SK-N-SH (cell line): ENCODE results near the gene TBX21. TPM values are rescaled to one million over a fixed set of nuclear protein-coding genes. Genes with fewer than 3 reads are reported as not detected.

Experiments
- CTCF ChIA-PET: fragments of 300-600, 350-600 bp; formaldehyde crosslinking; extraction: SDS; loops from one replicate; lab custom pipeline; 2021; lab: Yijun Ruan, JAX
- POLR2A ChIA-PET: fragments of 350-600 bp; sonication (Branson Sonifier 250); formaldehyde crosslinking; extraction: SDS; loops from one replicate; lab custom pipeline; 2020; ENCODE audit warnings: antibody characterized with exemption, inconsistent platforms; lab: Yijun Ruan, JAX
- DNase-seq: peaks from one replicate; pipeline ENCODE4 v3.0.0; 2012
- H2AFZ ChIP-seq: fragments of 200-600 bp; sonication (generic); 2 replicates; pipeline ENCODE4 v1.8.1; 2016; ENCODE audit warnings: antibody characterized with exemption, mild to moderate bottlenecking, low read depth
- H3F3A ChIP-seq: fragments of 200-600 bp; sonication (generic); replicated peaks from 2 replicates; pipeline ENCODE3; 2016; ENCODE audit warnings: antibody characterized with exemption, mild to moderate bottlenecking; ENCODE audit not compliant: insufficient read depth
- H3K27ac ChIP-seq, 2 experiments: fragments of 200-500 bp in 1 of 2; fragments of 200-600 bp in 1 of 2; sonication (Bioruptor generic) in 1 of 2; sonication (generic), shearing (Covaris generic) in 1 of 2; 2 replicates each; pipeline versions ENCODE4 v1.5.1 to v1.6.1; 2014 to 2016; ENCODE audit warnings: low read depth in 2 of 2, inconsistent platforms in 1 of 2, low read length in 1 of 2, mild to moderate bottlenecking in 1 of 2, mixed read lengths in 1 of 2
- H3K27me3 ChIP-seq: fragments of 200-600 bp; sonication (generic), shearing (Covaris generic); 2 replicates; pipeline ENCODE4 v1.6.1; 2016; ENCODE audit warnings: mixed run types; ENCODE audit not compliant: insufficient read depth
- H3K36me3 ChIP-seq, 2 experiments: fragments of 200-500 bp in 1 of 2; fragments of 200-600 bp in 1 of 2; sonication (Bioruptor generic) in 1 of 2; sonication (generic) in 1 of 2; replicated peaks in 1 of 2; 2 replicates each; pipeline versions ENCODE3 to v1.5.1; 2014 to 2016; ENCODE audit warnings: low read length in 1 of 2, mild to moderate bottlenecking in 1 of 2; ENCODE audit not compliant: insufficient read depth in 2 of 2, control insufficient read depth in 1 of 2
- H3K4me1 ChIP-seq, 2 experiments: fragments of 200-500 bp in 1 of 2; fragments of 200-600 bp in 1 of 2; sonication (Bioruptor generic) in 1 of 2; sonication (generic), shearing (Covaris generic) in 1 of 2; 2 replicates each; pipeline versions ENCODE4 v1.5.1 to v1.6.1; 2014 to 2016; ENCODE audit warnings: low read depth in 1 of 2, low read length in 1 of 2, mixed run types in 1 of 2; ENCODE audit not compliant: insufficient read depth in 2 of 2, control insufficient read depth in 1 of 2
- H3K4me2 ChIP-seq: fragments of 200-600 bp; sonication (generic), shearing (Covaris generic); 2 replicates; pipeline ENCODE4 v1.6.1; 2017; ENCODE audit warnings: mixed run types
- H3K4me3 ChIP-seq, 2 experiments: fragments of 200-500 bp in 1 of 2; fragments of 200-600 bp in 1 of 2; sonication (Bioruptor generic) in 1 of 2; sonication (generic), shearing (Covaris generic) in 1 of 2; 2 replicates each; pipeline versions ENCODE4 v1.5.1 to v1.8.1; 2014 to 2016; ENCODE audit warnings: low read depth in 2 of 2, inconsistent platforms in 1 of 2, low read length in 1 of 2, mild to moderate bottlenecking in 1 of 2, mixed read lengths in 1 of 2, moderate library complexity in 1 of 2
- H3K79me2 ChIP-seq: fragments of 200-600 bp; sonication (generic); 2 replicates; pipeline ENCODE4 v1.8.1; 2017; ENCODE audit warnings: mild to moderate bottlenecking; ENCODE audit not compliant: insufficient read depth
- H3K9ac ChIP-seq: fragments of 200-600 bp; sonication (generic); 2 replicates; pipeline ENCODE4 v1.6.1; 2017; ENCODE audit warnings: mixed run types
- H3K9me2 ChIP-seq: fragments of 200-600 bp; sonication (generic); 2 replicates; pipeline ENCODE4 v1.6.1; 2017; ENCODE audit warnings: mixed run types
- H3K9me3 ChIP-seq: fragments of 200-600 bp; sonication (generic); 2 replicates; pipeline ENCODE4 v1.6.1; 2017; ENCODE audit warnings: mixed run types, mild to moderate bottlenecking, moderate library complexity
- H4K20me1 ChIP-seq: fragments of 200-600 bp; sonication (generic); 2 replicates; pipeline ENCODE4 v1.6.1; 2017; ENCODE audit warnings: mild to moderate bottlenecking, mixed run types; ENCODE audit not compliant: insufficient read depth
- CHD2 ChIP-seq: fragments of 150-350 bp; IDR thresholded peaks from 2 replicates; pipeline ENCODE4 v1.6.1; 2018; ENCODE audit warnings: low read length; ENCODE audit not compliant: partially characterized antibody
- CTCF ChIP-seq: fragments of 200-600 bp; sonication (generic); IDR thresholded peaks from 2 replicates; pipeline ENCODE4 v1.6.1; 2017; ENCODE audit warnings: antibody characterized with exemption, mild to moderate bottlenecking, moderate library complexity
- ELF1 ChIP-seq: IDR thresholded peaks from 2 replicates; pipeline ENCODE4 v1.4.0; 2012
- FOXJ3 ChIP-seq: sonication (generic); formaldehyde crosslinking; IDR thresholded peaks from 2 replicates; pipeline ENCODE4 v1.5.1; 2020; ENCODE audit warnings: mild to moderate bottlenecking, missing genetic modification reagents
- JUND ChIP-seq: IDR thresholded peaks from 2 replicates; pipeline ENCODE4 v1.4.0; 2012
- NFIC ChIP-seq: IDR thresholded peaks from 2 replicates; pipeline ENCODE4 v1.4.0; 2012; ENCODE audit warnings: borderline replicate concordance
- POLR2AphosphoS5 ChIP-seq: IDR thresholded peaks from 2 replicates; pipeline ENCODE4 v1.6.1; 2012; ENCODE audit warnings: low read depth, low read length
- RAD21 ChIP-seq: IDR thresholded peaks from 2 replicates; pipeline ENCODE4 v1.6.1; 2012; ENCODE audit warnings: mild to moderate bottlenecking, low read length
- RXRA ChIP-seq: IDR thresholded peaks from 2 replicates; pipeline ENCODE4 v1.4.0; 2012; ENCODE audit warnings: low read depth, mild to moderate bottlenecking, borderline replicate concordance
- ZBTB33 ChIP-seq: IDR thresholded peaks from 2 replicates; pipeline ENCODE4 v1.4.0; 2012; ENCODE audit warnings: low read depth, borderline replicate concordance
- WGBS: methylation state at CpG from one replicate; pipeline ENCODE4 v1.1.6; 2017; ENCODE audit warnings: low lambda C conversion rate; 5-methylcytosine and 5-hydroxymethylcytosine counted together
- polyA plus RNA-seq, 3 experiments: library from polyadenylated mRNA; depleted of rRNA; stranded (reverse); fragments of >200 nt; gene quantifications; 2 replicates each; pipeline ENCODE4 v1.2.3, GENCODE V29; 2012
- TF ChIP-seq, protein P1 (sequence below): fragments of 150-350 bp; IDR thresholded peaks from 2 replicates; pipeline ENCODE4 v1.6.1; 2016; ENCODE audit warnings: mild to moderate bottlenecking, low read depth, low read length

The TBX21 gene, protein sequence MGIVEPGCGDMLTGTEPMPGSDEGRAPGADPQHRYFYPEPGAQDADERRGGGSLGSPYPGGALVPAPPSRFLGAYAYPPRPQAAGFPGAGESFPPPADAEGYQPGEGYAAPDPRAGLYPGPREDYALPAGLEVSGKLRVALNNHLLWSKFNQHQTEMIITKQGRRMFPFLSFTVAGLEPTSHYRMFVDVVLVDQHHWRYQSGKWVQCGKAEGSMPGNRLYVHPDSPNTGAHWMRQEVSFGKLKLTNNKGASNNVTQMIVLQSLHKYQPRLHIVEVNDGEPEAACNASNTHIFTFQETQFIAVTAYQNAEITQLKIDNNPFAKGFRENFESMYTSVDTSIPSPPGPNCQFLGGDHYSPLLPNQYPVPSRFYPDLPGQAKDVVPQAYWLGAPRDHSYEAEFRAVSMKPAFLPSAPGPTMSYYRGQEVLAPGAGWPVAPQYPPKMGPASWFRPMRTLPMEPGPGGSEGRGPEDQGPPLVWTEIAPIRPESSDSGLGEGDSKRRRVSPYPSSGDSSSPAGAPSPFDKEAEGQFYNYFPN
- not detected in 2 replicates for polyA plus RNA-seq (2012; rRNA removed)
- polyA plus RNA-seq (2012; cell fraction: cytosol; rRNA removed) = not detected in 2 replicates
- not detected in 2 replicates for polyA plus RNA-seq (2012; cell fraction: nucleus; rRNA removed)

- ChIA-PET CTCF (interaction anchor here (0.6 to 9.9 kb wide), 18 partner anchors 10 to 108 kb away, joined by 3 to 109 read pairs (median 4); partner anchors contain the start of genes OSBPL7 and SCRN2), POLR2A (interaction anchor here (0.6 to 1.3 kb wide), 3 partner anchors 9 to 98 kb away, joined by 3 read pairs; partner anchors contain the start of genes LRRC46 and MRPL10)
- H3K9me3 ChIP-seq = no peaks in the 10 kb centered on the region
- 0 out of 2 replicates have a peak within 1 kb of the TSS, but pooled peaks have one; percentile 27 for H2AFZ ChIP-seq
- no peaks in the 10 kb centered on the region for H3K36me3 ChIP-seq
- H3K79me2 ChIP-seq = no peaks in the 10 kb centered on the region
- peaks cover 0 to 10% of the 10 kb centered on the region in 2 experiments; a peak in 1 of 4 replicates for H3K4me1 ChIP-seq
- peak within 1 kb of the TSS; percentile 25 to 31; a peak in 3 of 4 replicates for H3K4me3 ChIP-seq
- H3K27ac ChIP-seq = no peak within 1 kb of the TSS
- peak within 1 kb of the TSS; percentile 64; the same call in 1 of the 2 replicates for H3K4me2 ChIP-seq
- H3F3A ChIP-seq = peaks cover 6% of the 10 kb centered on the region
- no peak within 1 kb of the TSS for H3K9ac ChIP-seq
- peak; percentile 93 for DNase-seq
- 5% methylated on average over 43 of the region's 73 CpGs for WGBS
- H3K9me2 ChIP-seq = no peaks in the 10 kb centered on the region
- H4K20me1 ChIP-seq = 0 out of 2 replicates have a peak, but pooled peaks cover 6% of the 10 kb centered on the region
- peaks cover 87% of the 10 kb centered on the region for H3K27me3 ChIP-seq
- TF ChIP-seq RAD21 (0 out of 2 replicates have a peak, but pooled peaks have one; percentile 16), CTCF (peak; percentile 40), ELF1 (no peak)
- TF ChIP-seq, all 33 proteins: peak for 2
Measured at GRCh38 chr17:47733047-47733673, at the start of gene TBX21. TSS of gene TBX21 (plus strand) at chr17:47733236. CDS start at chr17:47733455, 219 bp downstream.

DNA sequence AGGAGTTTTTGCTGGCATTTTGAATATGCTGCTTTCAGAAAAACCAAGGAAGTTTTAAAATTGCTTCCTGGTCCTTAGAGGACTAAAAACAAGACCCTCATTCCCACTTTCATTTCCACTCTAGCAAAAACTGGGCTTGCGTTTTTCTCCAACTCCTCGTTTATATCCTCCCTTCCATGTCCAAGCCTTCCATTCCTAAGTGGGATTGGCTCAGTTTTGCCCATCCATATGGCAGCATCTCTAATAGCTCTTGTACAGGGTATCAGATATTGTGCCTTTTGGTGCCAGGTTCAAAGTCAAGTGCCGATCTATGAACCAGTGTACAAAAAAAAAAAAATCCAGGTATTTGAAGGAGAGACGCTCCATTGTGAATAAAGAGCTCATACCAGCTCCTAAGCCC is 49.0 kb upstream of the TBX21 start:
- Histone ChIP-seq H3K9me2 (no peaks in the 10 kb centered on the region), H4K20me1 (peaks cover 36% of the 10 kb centered on the region; the same call in 1 of the 2 replicates), H3K4me1 (peaks cover 0 to 20% of the 10 kb centered on the region in 2 experiments; a peak in 2 of 4 replicates), H3K4me2 (no peak overlapping the region), H3K79me2 (0 out of 2 replicates have a peak, but pooled peaks cover 8% of the 10 kb centered on the region), H2AFZ (no peak overlapping the region), H3K9me3 (no peaks in the 10 kb centered on the region), H3K27ac (no peak overlapping the region), H3K27me3 (no peaks in the 10 kb centered on the region), H3K36me3 (peaks cover 68 to 76% of the 10 kb centered on the region in 2 experiments), H3K9ac (no peak overlapping the region), H3F3A (peaks cover 71% of the 10 kb centered on the region), H3K4me3 (no peak overlapping the region)
- no peak for DNase-seq
- CTCF ChIA-PET = interaction anchor here (0.6 to 1.7 kb wide), 6 partner anchors 9 to 106 kb away, joined by 3 to 6 read pairs (median 4); no protein-coding TSS in a partner anchor
- POLR2A ChIA-PET = interaction anchor here (0.6 to 1.2 kb wide), 3 partner anchors 10 to 34 kb away, joined by 3 read pairs; partner anchors contain the start of gene TBKBP1
- TF ChIP-seq ELF1 = no peak
- no peak for TF ChIP-seq CHD2
- TF ChIP-seq FOXJ3 (CRISPR knock-in tag) = no peak
- no peak for TF ChIP-seq POLR2AphosphoS5
- TF ChIP-seq, protein P1, sequence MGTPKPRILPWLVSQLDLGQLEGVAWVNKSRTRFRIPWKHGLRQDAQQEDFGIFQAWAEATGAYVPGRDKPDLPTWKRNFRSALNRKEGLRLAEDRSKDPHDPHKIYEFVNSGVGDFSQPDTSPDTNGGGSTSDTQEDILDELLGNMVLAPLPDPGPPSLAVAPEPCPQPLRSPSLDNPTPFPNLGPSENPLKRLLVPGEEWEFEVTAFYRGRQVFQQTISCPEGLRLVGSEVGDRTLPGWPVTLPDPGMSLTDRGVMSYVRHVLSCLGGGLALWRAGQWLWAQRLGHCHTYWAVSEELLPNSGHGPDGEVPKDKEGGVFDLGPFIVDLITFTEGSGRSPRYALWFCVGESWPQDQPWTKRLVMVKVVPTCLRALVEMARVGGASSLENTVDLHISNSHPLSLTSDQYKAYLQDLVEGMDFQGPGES = no peak
- TF ChIP-seq ZBTB33 = no peak
- TF ChIP-seq NFIC = no peak
- no peak for TF ChIP-seq JUND
- TF ChIP-seq RXRA = no peak
- WGBS = 92% methylated on average over 4 of the region's 4 CpGs
